Immature natural killer cell (primary cell): ENCODE measurements around the gene ARID5B. TPM values are rescaled to one million over a fixed set of nuclear protein-coding genes. Genes with fewer than 3 reads are reported as not detected.

Experiments
- DNase-seq, 3 donors: peaks; one replicate each; pipeline ENCODE4 v3.0.0; 2022; ENCODE audit warnings: mixed read lengths in 1 of 3
- H3K27ac Mint-ChIP-seq, 6 donors: one replicate each; pipeline ENCODE4 v1.8.0; 2020; ENCODE audit warnings: mixed read lengths in 6 of 6, mild to moderate bottlenecking in 5 of 6, inconsistent platforms in 4 of 6, moderate library complexity in 3 of 6
- H3K27me3 Mint-ChIP-seq, 3 donors: one replicate each; pipeline ENCODE4 v1.8.0; 2020 to 2021; ENCODE audit warnings: low read depth in 3 of 3, mild to moderate bottlenecking in 3 of 3, mixed read lengths in 3 of 3, moderate library complexity in 3 of 3, inconsistent platforms in 1 of 3
- H3K36me3 Mint-ChIP-seq, 3 donors: one replicate each; pipeline ENCODE4 v1.8.0; 2020; ENCODE audit warnings: mixed read lengths in 3 of 3, inconsistent platforms in 2 of 3, mild to moderate bottlenecking in 2 of 3
- H3K4me1 Mint-ChIP-seq, 2 donors: one replicate each; pipeline ENCODE4 v1.8.0; 2020; ENCODE audit warnings: inconsistent platforms in 2 of 2, mild to moderate bottlenecking in 2 of 2, mixed read lengths in 2 of 2, moderate library complexity in 1 of 2
- H3K4me3 Mint-ChIP-seq, 5 donors: one replicate each; pipeline ENCODE4 v1.8.0; 2020; ENCODE audit warnings: mild to moderate bottlenecking in 5 of 5, mixed read lengths in 5 of 5, inconsistent platforms in 3 of 5, moderate library complexity in 3 of 5
- H3K9me3 Mint-ChIP-seq, 6 donors: one replicate each; pipeline ENCODE4 v1.8.0; 2020; ENCODE audit warnings: mild to moderate bottlenecking in 6 of 6, mixed read lengths in 6 of 6, inconsistent platforms in 4 of 6, moderate library complexity in 3 of 6
- polyA plus RNA-seq, 3 donors: library from polyadenylated mRNA; unstranded; fragments of 300-500 nt; fragmentation: Illumina TruSeq; gene quantifications; one replicate each; pipeline ENCODE4 v1.2.3, GENCODE V29; 2021

The ARID5B gene
- polyA plus RNA-seq, 3 donors from 2014 or later: 12.2 to 35.3 (median 22.1) TPM

GRCh38 chr10:61923210-61923949 is 21.9 kb downstream of the ARID5B start:
- no peak for DNase-seq
- Mint-ChIP-seq H3K9me3 (no peaks in the 10 kb centered on the region), H3K27me3 (peaks cover 0 to 4% (median 0%) of the 10 kb centered on the region in 3 donors), H3K27ac (peak overlapping the region; percentile 9 to 63 (median 42)), H3K4me1 (peaks cover 36 to 62% of the 10 kb centered on the region in 2 donors), H3K36me3 (peaks cover 13 to 29% (median 25%) of the 10 kb centered on the region in 3 donors), H3K4me3 (no peak overlapping the region)

GRCh38 chr10:61923950-61924274 is 22.4 kb downstream of the ARID5B start:
- H3K36me3 Mint-ChIP-seq: peaks cover 11 to 27% (median 24%) of the 10 kb centered on the region in 3 donors
- H3K27ac Mint-ChIP-seq: peak overlapping the region in 4 of 6 donors; percentile 1 to 63 (median 25)
- peaks cover 0 to 4% (median 0%) of the 10 kb centered on the region in 3 donors for H3K27me3 Mint-ChIP-seq
- no peak for DNase-seq
- H3K4me1 Mint-ChIP-seq: peaks cover 36 to 61% of the 10 kb centered on the region in 2 donors
- no peak overlapping the region for H3K4me3 Mint-ChIP-seq
- no peaks in the 10 kb centered on the region for H3K9me3 Mint-ChIP-seq

GRCh38 chr10:61929555-61929954 is 28.1 kb downstream of the ARID5B start:
- no peaks in the 10 kb centered on the region for H3K9me3 Mint-ChIP-seq
- no peaks in the 10 kb centered on the region for H3K27me3 Mint-ChIP-seq
- H3K4me1 Mint-ChIP-seq: peaks cover 33 to 62% of the 10 kb centered on the region in 2 donors
- H3K4me3 Mint-ChIP-seq: no peak overlapping the region
- H3K36me3 Mint-ChIP-seq: peaks cover 18 to 29% (median 22%) of the 10 kb centered on the region in 3 donors
- DNase-seq: no peak
- peak overlapping the region in 1 of 6 donors; percentile 69 for H3K27ac Mint-ChIP-seq

- no peak for DNase-seq
- no peak overlapping the region for H3K27ac Mint-ChIP-seq
- peaks cover 36 to 63% of the 10 kb centered on the region in 2 donors for H3K4me1 Mint-ChIP-seq
- H3K36me3 Mint-ChIP-seq: peaks cover 11 to 18% (median 13%) of the 10 kb centered on the region in 3 donors
- H3K4me3 Mint-ChIP-seq: peak overlapping the region in 1 of 5 donors; percentile 30
- H3K9me3 Mint-ChIP-seq: no peaks in the 10 kb centered on the region
- H3K27me3 Mint-ChIP-seq: no peaks in the 10 kb centered on the region
Measured at GRCh38 chr10:61931620-61932332, 30.3 kb downstream of the ARID5B start.

- peak overlapping the region; percentile 41 to 73 (median 56) for H3K27ac Mint-ChIP-seq
- H3K9me3 Mint-ChIP-seq: no peaks in the 10 kb centered on the region
- H3K36me3 Mint-ChIP-seq: peaks cover 8 to 18% (median 10%) of the 10 kb centered on the region in 3 donors
- H3K27me3 Mint-ChIP-seq: no peaks in the 10 kb centered on the region
- peak overlapping the region in 4 of 5 donors; percentile 11 to 30 (median 14) for H3K4me3 Mint-ChIP-seq
- no peak for DNase-seq
- peaks cover 58 to 79% of the 10 kb centered on the region in 2 donors for H3K4me1 Mint-ChIP-seq
Measured at GRCh38 chr10:61933859-61934555, 32.5 kb downstream of the ARID5B start.

GRCh38 chr10:61935077-61935476 is 33.6 kb downstream of the ARID5B start:
- H3K4me1 Mint-ChIP-seq: peaks cover 64 to 79% of the 10 kb centered on the region in 2 donors
- peak overlapping the region in 1 of 6 donors; percentile 22 for H3K27ac Mint-ChIP-seq
- H3K4me3 Mint-ChIP-seq: no peak overlapping the region
- no peak for DNase-seq
- no peaks in the 10 kb centered on the region for H3K27me3 Mint-ChIP-seq
- peaks cover 1 to 9% (median 3%) of the 10 kb centered on the region in 3 donors for H3K36me3 Mint-ChIP-seq
- no peaks in the 10 kb centered on the region for H3K9me3 Mint-ChIP-seq

- Mint-ChIP-seq H3K27me3 (peaks cover 1 to 3% (median 2%) of the 10 kb centered on the region in 3 donors), H3K4me3 (peak overlapping the region in 2 of 5 donors; percentile 30 to 45), H3K4me1 (peaks cover 76 to 88% of the 10 kb centered on the region in 2 donors), H3K9me3 (no peaks in the 10 kb centered on the region), H3K36me3 (peaks cover 8 to 11% (median 8%) of the 10 kb centered on the region in 3 donors), H3K27ac (peak overlapping the region in 4 of 6 donors; percentile 22 to 87 (median 66))
- no peak for DNase-seq
Measured at GRCh38 chr10:61936770-61937169, 35.3 kb downstream of the ARID5B start.

- Mint-ChIP-seq H3K4me1 (peaks cover 83 to 90% of the 10 kb centered on the region in 2 donors), H3K4me3 (peak overlapping the region; percentile 15 to 70 (median 40)), H3K27ac (peak overlapping the region; percentile 54 to 88 (median 64)), H3K27me3 (peaks cover 2 to 3% (median 2%) of the 10 kb centered on the region in 3 donors), H3K9me3 (no peaks in the 10 kb centered on the region), H3K36me3 (peaks cover 8 to 11% (median 8%) of the 10 kb centered on the region in 3 donors)
- peak; percentile 20 to 37 (median 26) for DNase-seq
Measured at GRCh38 chr10:61937631-61938351, 36.3 kb downstream of the ARID5B start.

- Mint-ChIP-seq H3K27ac (peak overlapping the region; percentile 38 to 70 (median 54)), H3K27me3 (peaks cover 4 to 11% (median 6%) of the 10 kb centered on the region in 3 donors), H3K4me3 (peak overlapping the region in 4 of 5 donors; percentile 42 to 56 (median 47)), H3K36me3 (peaks cover 4 to 11% (median 8%) of the 10 kb centered on the region in 3 donors), H3K9me3 (no peaks in the 10 kb centered on the region), H3K4me1 (peaks cover 82 to 92% of the 10 kb centered on the region in 2 donors)
- DNase-seq: no peak
Measured at GRCh38 chr10:61939902-61940301, 38.4 kb downstream of the ARID5B start.

GRCh38 chr10:61941202-61941681 is 39.7 kb downstream of the ARID5B start:
- peak; percentile 28 to 35 (median 29) for DNase-seq
- peak overlapping the region; percentile 81 to 88 (median 85) for H3K4me3 Mint-ChIP-seq
- peaks cover 4 to 11% (median 8%) of the 10 kb centered on the region in 3 donors for H3K36me3 Mint-ChIP-seq
- H3K27ac Mint-ChIP-seq: peak overlapping the region; percentile 88 to 97 (median 95)
- H3K27me3 Mint-ChIP-seq: peaks cover 4 to 11% (median 6%) of the 10 kb centered on the region in 3 donors
- H3K4me1 Mint-ChIP-seq: peaks cover 80 to 90% of the 10 kb centered on the region in 2 donors
- no peaks in the 10 kb centered on the region for H3K9me3 Mint-ChIP-seq

GRCh38 chr10:61942604-61943461 is 41.3 kb downstream of the ARID5B start:
- peak; percentile 61 to 62 (median 62) for DNase-seq
- Mint-ChIP-seq H3K4me3 (peak overlapping the region; percentile 81 to 88 (median 85)), H3K27ac (peak overlapping the region; percentile 88 to 97 (median 95)), H3K36me3 (peaks cover 8 to 15% (median 13%) of the 10 kb centered on the region in 3 donors), H3K4me1 (peaks cover 67 to 74% of the 10 kb centered on the region in 2 donors), H3K9me3 (no peaks in the 10 kb centered on the region), H3K27me3 (peaks cover 4 to 11% (median 6%) of the 10 kb centered on the region in 3 donors)
